ENCODE data around the gene TEKT2.
A peak's percentile ranks its signal among the peaks of the same experiment; 100 is the strongest.

TEKT2 gene

DNA sequence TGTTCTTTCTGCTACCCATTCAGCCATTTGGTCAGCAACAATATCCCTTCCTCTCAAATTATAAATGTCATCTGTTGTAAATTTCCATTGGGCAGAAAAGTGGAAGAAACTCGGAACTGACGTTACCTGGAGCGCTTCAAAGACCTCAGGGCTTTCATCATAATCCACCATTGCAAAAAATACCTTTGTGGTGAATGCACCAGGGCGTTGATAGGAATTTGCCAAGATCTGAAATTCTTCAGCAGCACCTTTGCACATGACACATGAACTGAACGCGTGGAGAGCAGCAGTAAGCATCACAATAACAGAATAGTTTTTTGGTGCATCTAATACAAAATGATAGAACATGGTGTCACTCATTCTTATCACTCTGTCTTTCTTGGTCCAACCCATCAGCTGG is 3.1 kb upstream of the TEKT2 start:
- no peaks in the 10 kb centered on the region for H3K79me2 ChIP-seq (ENCODE audit: control insufficient read depth, low read length)
- H4K20me1 ChIP-seq (ENCODE audit: control insufficient read depth, insufficient read depth, low read depth, low read length) = no peaks in the 10 kb centered on the region
- H3F3A ChIP-seq (ENCODE audit: control insufficient read depth, insufficient read depth) = no peaks in the 10 kb centered on the region
- no peaks in the 10 kb centered on the region for H3K36me3 ChIP-seq (ENCODE audit: control insufficient read depth, low read length)
- H3K4me3 ChIP-seq (ENCODE audit: low read length) = no peak overlapping the region
- peaks cover 23% of the 10 kb centered on the region for H3K27me3 ChIP-seq (ENCODE audit: control insufficient read depth, low read length)
- no peak overlapping the region for H3K4me2 ChIP-seq (ENCODE audit: low read length)
- no peak for TF ChIP-seq EZH2phosphoT487 (IDR thresholded peaks at IDR 0.05; ENCODE audit: borderline replicate concordance, low read length)
- TF ChIP-seq, protein P1, sequence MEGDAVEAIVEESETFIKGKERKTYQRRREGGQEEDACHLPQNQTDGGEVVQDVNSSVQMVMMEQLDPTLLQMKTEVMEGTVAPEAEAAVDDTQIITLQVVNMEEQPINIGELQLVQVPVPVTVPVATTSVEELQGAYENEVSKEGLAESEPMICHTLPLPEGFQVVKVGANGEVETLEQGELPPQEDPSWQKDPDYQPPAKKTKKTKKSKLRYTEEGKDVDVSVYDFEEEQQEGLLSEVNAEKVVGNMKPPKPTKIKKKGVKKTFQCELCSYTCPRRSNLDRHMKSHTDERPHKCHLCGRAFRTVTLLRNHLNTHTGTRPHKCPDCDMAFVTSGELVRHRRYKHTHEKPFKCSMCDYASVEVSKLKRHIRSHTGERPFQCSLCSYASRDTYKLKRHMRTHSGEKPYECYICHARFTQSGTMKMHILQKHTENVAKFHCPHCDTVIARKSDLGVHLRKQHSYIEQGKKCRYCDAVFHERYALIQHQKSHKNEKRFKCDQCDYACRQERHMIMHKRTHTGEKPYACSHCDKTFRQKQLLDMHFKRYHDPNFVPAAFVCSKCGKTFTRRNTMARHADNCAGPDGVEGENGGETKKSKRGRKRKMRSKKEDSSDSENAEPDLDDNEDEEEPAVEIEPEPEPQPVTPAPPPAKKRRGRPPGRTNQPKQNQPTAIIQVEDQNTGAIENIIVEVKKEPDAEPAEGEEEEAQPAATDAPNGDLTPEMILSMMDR (IDR thresholded peaks at IDR 0.05; ENCODE audit: low read depth, low read length, poor library complexity, severe bottlenecking) = no peak
- H3K4me1 ChIP-seq (ENCODE audit: control insufficient read depth, low read length) = peaks cover 9% of the 10 kb centered on the region
- no peak overlapping the region for H3K27ac ChIP-seq (ENCODE audit: low read depth, low read length)
- H3K9me2 ChIP-seq (replicated peaks; ENCODE audit: control insufficient read depth, low read length) = no peaks in the 10 kb centered on the region
- H3K9me3 ChIP-seq (ENCODE audit: control insufficient read depth, insufficient read depth, low read length) = no peaks in the 10 kb centered on the region

DNA sequence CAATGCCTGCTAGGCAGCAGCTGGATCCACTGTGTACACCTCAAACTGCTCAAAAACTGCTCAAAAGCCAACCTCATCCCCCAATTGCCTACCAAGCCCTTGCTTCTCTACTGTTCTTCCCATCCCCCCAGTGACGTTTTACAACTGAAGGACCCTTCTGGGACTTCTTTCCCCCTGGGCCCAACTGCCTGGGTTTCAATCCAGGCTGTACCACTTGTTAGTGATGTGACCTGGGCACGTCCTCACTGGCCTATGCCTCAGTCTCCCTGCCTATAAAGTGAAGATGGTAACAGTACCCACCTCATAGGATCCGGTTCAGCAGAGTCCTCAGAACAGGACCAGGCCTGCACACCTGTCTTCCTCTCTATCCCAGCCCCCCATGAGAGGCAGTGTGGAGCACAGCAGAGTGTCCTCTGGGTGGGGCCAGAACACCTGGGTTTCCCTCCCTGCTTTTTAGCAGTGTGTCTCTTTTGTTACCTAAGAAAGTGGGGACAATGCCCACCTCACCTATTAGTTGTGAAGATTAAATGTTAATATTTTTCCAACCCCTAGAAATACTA is 1.9 kb upstream of the TEKT2 start:
- Histone ChIP-seq H3K79me2 (ENCODE audit: control insufficient read depth, low read length) (no peaks in the 10 kb centered on the region), H3K4me2 (ENCODE audit: low read length) (no peak overlapping the region), H3K4me3 (ENCODE audit: low read length) (no peak overlapping the region), H3K4me1 (ENCODE audit: control insufficient read depth, low read length) (peaks cover 9% of the 10 kb centered on the region), H3K36me3 (ENCODE audit: control insufficient read depth, low read length) (no peaks in the 10 kb centered on the region), H3K27me3 (ENCODE audit: control insufficient read depth, low read length) (peaks cover 23% of the 10 kb centered on the region), H3K9me3 (ENCODE audit: control insufficient read depth, insufficient read depth, low read length) (no peaks in the 10 kb centered on the region), H3K27ac (ENCODE audit: low read depth, low read length) (no peak overlapping the region), H3K9me2 (replicated peaks; ENCODE audit: control insufficient read depth, low read length) (no peaks in the 10 kb centered on the region), H3F3A (ENCODE audit: control insufficient read depth, insufficient read depth) (no peaks in the 10 kb centered on the region), H4K20me1 (ENCODE audit: control insufficient read depth, insufficient read depth, low read depth, low read length) (no peaks in the 10 kb centered on the region)
- TF ChIP-seq EZH2phosphoT487 (IDR thresholded peaks at IDR 0.05; ENCODE audit: borderline replicate concordance, low read length) = no peak

DNA sequence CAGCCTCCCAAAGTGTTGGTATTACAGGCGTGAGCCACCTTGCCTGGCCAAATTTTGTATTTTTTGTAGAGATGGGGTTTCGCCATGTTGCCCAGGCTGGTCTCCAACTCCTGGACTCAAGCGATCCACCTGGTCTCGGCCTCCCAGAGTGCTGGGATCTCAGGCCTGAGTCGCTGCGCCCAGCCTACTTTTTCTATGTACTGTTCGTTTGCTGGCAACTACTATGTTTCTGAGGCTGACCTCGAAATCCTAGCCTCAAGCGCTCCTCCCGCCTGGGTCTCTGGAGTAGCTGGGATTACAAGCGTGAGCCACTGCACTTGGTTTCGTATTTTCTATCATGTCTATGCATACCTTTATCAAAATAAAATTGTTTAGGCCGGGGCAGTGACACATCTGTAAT is 675 bp upstream of the TEKT2 start:
- Histone ChIP-seq H3K9me3 (ENCODE audit: control insufficient read depth, insufficient read depth, low read length) (no peaks in the 10 kb centered on the region), H3F3A (ENCODE audit: control insufficient read depth, insufficient read depth) (no peaks in the 10 kb centered on the region), H3K4me1 (ENCODE audit: control insufficient read depth, low read length) (peaks cover 11% of the 10 kb centered on the region), H3K36me3 (ENCODE audit: control insufficient read depth, low read length) (no peaks in the 10 kb centered on the region), H4K20me1 (ENCODE audit: control insufficient read depth, insufficient read depth, low read depth, low read length) (no peaks in the 10 kb centered on the region), H3K27me3 (ENCODE audit: control insufficient read depth, low read length) (peaks cover 23% of the 10 kb centered on the region), H3K9me2 (replicated peaks; ENCODE audit: control insufficient read depth, low read length) (no peaks in the 10 kb centered on the region), H3K4me2 (ENCODE audit: low read length) (no peak overlapping the region), H3K27ac (ENCODE audit: low read depth, low read length) (no peak overlapping the region), H3K79me2 (ENCODE audit: control insufficient read depth, low read length) (no peaks in the 10 kb centered on the region), H3K4me3 (ENCODE audit: low read length) (no peak overlapping the region)
- no peak for TF ChIP-seq EZH2phosphoT487 (IDR thresholded peaks at IDR 0.05; ENCODE audit: borderline replicate concordance, low read length)
- TF ChIP-seq, protein P1 (IDR thresholded peaks at IDR 0.05; ENCODE audit: low read depth, low read length, poor library complexity, severe bottlenecking) = no peak

DNA sequence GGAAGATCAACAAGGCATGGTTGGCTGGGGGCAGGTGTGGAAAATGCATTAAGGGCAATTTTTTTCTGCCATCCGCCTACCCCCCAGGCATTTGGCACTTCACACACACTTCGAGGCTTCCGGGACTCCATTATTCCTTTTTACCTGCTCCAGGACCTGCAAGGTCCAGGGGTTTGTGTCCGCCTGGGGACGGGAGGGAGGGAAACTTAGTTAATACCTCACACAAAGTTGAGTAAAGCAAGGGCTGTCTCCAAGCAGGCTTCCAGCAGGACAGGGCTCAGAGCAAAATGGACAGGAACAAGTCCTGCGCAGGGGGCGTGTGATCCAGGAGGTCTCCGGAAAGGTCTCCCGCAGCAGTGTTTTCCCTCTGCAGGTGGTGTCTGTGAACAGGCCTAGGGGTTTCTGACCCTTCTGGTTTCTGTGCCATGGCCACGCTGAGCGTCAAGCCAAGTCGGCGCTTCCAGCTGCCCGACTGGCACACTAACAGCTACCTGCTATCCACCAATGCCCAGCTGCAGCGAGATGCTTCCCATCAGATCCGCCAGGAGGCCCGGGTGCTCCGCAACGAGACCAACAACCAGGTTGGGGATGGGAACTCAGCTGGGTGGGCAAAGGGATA is 712 bp downstream of the TEKT2 start:
- Histone ChIP-seq H3K36me3 (ENCODE audit: control insufficient read depth, low read length) (peaks cover 6% of the 10 kb centered on the region; the same call in 1 of the 2 replicates), H3K27me3 (ENCODE audit: control insufficient read depth, low read length) (peaks cover 23% of the 10 kb centered on the region), H3K9me2 (replicated peaks; ENCODE audit: control insufficient read depth, low read length) (no peaks in the 10 kb centered on the region), H3K9me3 (ENCODE audit: control insufficient read depth, insufficient read depth, low read length) (no peaks in the 10 kb centered on the region), H3K4me1 (ENCODE audit: control insufficient read depth, low read length) (peaks cover 16% of the 10 kb centered on the region), H3K79me2 (ENCODE audit: control insufficient read depth, low read length) (peaks cover 9% of the 10 kb centered on the region), H3F3A (ENCODE audit: control insufficient read depth, insufficient read depth) (no peaks in the 10 kb centered on the region), H3K4me2 (ENCODE audit: low read length) (peak overlapping the region; percentile 47), H3K4me3 (ENCODE audit: low read length) (peak overlapping the region; percentile 7), H4K20me1 (ENCODE audit: control insufficient read depth, insufficient read depth, low read depth, low read length) (no peaks in the 10 kb centered on the region), H3K27ac (ENCODE audit: low read depth, low read length) (no peak overlapping the region)
- TF ChIP-seq, protein P1 (IDR thresholded peaks at IDR 0.05; ENCODE audit: low read depth, low read length, poor library complexity, severe bottlenecking) = no peak
- TF ChIP-seq EZH2phosphoT487 (IDR thresholded peaks at IDR 0.05; ENCODE audit: borderline replicate concordance, low read length) = no peak
